Measurements from ENCODE around the gene ZNF808.
"Not testable (repeated sequence)": the region's sequence is repeated elsewhere in the genome, so short reads cannot be mapped to it uniquely, and the experiment has no call there.

The ZNF808 gene

DNA sequence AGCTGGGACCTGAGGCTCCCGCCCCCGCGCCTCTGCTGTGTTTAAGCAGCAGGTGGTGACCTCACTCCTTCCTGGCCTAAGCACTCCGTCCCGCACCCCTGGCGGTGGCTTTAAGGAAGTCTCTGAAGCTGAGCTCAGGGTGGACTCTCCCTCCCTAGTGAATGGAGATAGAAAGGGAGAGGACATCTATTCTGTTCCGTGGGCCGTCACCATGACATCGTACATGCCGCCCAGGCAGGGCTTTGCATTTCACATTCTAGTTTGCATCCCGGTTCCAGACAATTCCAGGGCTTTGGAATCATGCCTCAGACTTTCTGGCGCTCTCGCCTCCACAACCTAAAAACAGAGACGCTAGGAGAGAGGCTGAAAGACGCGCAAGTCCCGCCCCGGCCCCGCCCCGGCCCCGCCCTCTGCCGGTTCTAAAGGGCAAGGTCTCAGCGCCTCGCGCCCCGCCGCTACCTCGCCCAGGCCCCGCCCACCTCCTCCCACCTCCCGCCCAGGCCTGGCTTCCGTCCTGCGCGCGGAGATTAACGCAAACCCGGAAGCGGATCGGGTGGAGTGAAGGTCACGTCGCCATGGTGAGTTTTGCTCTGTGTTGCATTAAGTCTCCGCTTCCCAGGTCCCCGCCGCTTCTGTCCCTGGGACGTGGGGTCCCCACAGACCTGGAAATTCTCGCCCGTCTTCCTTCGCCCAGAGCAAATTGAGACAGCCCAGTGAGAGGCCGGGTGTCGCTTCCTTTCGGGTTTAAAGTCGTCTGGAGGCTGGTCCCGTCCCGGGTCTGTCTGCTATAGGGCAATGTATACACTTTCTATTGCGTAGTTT is at the start of gene ZNF808:
TSS of gene ZNF808 (plus strand) at position 535 of the 822 bp plus-strand sequence. CDS start 15,617 bp downstream, outside the sequence.
- TF ChIP-seq CTCF (IDR thresholded peaks at IDR 0.05; ENCODE audit: insufficient read depth, low read depth, low read length, missing control alignments): peak; percentile 64

GRCh38 chr19:52484111-52484743 is 43.2 kb upstream of the ZNF808 start:
- DNase-seq (ENCODE audit: low read depth); H3K4me3 ChIP-seq (ENCODE audit: low read depth, low read length): not testable (repeated sequence)

More for the DNA sequence above, at the start of gene ZNF808:
- DNase-seq (ENCODE audit: low read depth): peak; percentile 96
- H3K4me3 ChIP-seq (ENCODE audit: low read depth, low read length): peak within 1 kb of the TSS; percentile 82

DNA sequence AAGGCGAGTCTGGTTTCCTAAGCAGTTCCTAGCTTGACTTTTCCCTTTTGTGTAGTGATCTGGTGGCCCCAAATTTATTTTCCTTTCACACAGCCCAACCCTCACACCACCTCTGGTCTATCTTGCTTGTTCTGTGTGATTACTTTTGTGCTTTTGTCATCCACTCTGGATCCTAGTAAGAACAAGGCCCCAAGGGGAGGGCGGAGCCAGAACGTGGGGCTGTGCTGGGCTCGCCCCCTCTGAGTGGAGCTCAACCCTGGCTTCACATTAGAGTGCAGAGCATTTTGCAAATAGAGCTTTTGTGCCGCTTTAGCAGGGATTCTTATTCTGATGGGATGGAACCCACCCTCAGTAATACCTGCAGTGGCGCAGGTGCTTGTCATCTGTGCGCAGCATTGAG is 42.4 kb upstream of the ZNF808 start:
- H3K4me3 ChIP-seq (ENCODE audit: low read depth, low read length); DNase-seq (ENCODE audit: low read depth): not testable (repeated sequence)

DNA sequence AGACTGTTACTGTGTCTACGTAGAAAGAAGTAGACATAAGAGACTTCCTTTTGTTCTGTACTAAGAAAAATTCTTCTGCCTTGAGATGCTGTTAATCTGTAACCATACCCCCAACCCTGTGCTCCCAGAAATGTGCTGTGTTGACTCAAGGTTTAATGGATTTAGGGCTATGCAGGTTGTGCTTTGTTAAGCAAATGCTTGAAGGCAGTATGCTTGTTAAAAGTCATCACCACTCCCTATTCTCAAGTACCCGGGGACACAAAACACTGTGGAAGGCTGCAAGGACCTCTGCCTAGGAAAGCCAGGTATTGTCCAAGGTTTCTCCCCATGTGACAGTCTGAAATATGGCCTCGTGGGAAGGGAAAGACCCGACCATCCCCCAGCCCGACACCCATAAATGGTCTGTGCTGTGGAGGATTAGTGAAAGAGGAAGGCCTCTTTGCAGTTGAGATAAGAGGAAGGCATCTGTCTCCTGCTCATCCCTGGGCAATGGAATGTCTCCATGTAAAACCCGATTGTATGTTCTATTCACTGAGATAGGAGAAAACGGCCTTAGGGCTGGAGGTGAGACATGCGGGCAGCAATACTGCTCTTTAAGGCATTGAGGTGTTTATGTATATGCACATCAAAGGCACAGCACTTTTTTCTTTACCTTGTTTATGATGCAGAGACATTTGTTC is 41.8 kb upstream of the ZNF808 start:
- not testable (repeated sequence) for DNase-seq (ENCODE audit: low read depth)

GRCh38 chr19:52492201-52492993 is 35.1 kb upstream of the ZNF808 start:
- TF ChIP-seq CTCF (IDR thresholded peaks at IDR 0.05; ENCODE audit: insufficient read depth, low read depth, low read length, missing control alignments): no peak
- no peak for DNase-seq (ENCODE audit: low read depth)
- no peak overlapping the region for H3K4me3 ChIP-seq (ENCODE audit: low read depth, low read length)

More for the DNA sequence above, 41.8 kb upstream of the ZNF808 start:
- H3K4me3 ChIP-seq (ENCODE audit: low read depth, low read length): not testable (repeated sequence)

GRCh38 chr19:52492994-52493470 is 34.4 kb upstream of the ZNF808 start:
- no peak overlapping the region for H3K4me3 ChIP-seq (ENCODE audit: low read depth, low read length)
- no peak for DNase-seq (ENCODE audit: low read depth)
- TF ChIP-seq CTCF (IDR thresholded peaks at IDR 0.05; ENCODE audit: insufficient read depth, low read depth, low read length, missing control alignments): no peak

GRCh38 chr19:52494518-52494917 is 33.0 kb upstream of the ZNF808 start:
- TF ChIP-seq CTCF (IDR thresholded peaks at IDR 0.05; ENCODE audit: insufficient read depth, low read depth, low read length, missing control alignments): no peak
- DNase-seq (ENCODE audit: low read depth): no peak
- no peak overlapping the region for H3K4me3 ChIP-seq (ENCODE audit: low read depth, low read length)

DNA sequence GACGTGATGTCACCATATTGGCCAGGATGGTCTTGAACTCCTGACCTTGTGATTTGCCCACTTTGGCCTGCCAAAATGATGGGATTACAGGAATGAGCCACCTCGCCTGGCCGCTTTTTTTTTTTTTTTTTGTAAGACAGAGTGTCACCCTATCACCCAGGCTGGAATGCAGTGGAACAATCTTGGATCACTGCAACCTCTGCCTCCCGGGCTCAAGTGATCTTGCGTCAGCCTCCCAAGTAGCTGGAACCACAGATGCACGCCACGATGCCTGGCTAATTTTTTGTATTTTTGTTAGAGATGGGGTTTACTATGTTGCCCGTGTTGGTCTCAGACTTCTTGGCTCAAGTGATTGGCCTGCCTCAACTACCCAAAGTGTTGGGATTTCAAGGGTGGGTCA is 28.9 kb upstream of the ZNF808 start:
- no peak for TF ChIP-seq CTCF (IDR thresholded peaks at IDR 0.05; ENCODE audit: insufficient read depth, low read depth, low read length, missing control alignments)
- no peak overlapping the region for H3K4me3 ChIP-seq (ENCODE audit: low read depth, low read length)
- no peak for DNase-seq (ENCODE audit: low read depth)

GRCh38 chr19:52500474-52500873 is 27.0 kb upstream of the ZNF808 start:
- not testable (repeated sequence) for H3K4me3 ChIP-seq (ENCODE audit: low read depth, low read length); DNase-seq (ENCODE audit: low read depth)

DNA sequence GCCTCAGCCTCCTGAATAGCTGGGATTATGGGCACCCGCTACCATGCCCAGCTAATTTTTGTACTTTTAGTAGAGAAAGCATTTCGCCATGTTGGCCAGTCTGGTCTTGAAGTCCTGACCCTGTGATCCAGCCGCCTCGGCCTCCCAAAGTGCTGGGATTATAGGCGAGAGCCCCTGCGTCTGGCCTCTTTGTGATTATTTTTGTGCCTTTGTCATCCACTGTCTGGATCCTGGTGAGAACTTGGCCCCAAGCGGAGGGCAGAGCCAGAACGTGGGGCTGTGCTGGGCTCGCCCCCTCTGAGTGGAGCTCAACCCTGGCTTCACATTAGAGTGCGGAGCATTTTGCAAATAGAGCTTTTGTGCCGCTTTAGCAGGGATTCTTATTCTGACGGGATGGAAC is 26.5 kb upstream of the ZNF808 start:
- not testable (repeated sequence) for DNase-seq (ENCODE audit: low read depth); H3K4me3 ChIP-seq (ENCODE audit: low read depth, low read length)
